Ishikawa (cell line): ENCODE data around the gene ACBD6.

ENCODE experiments used
- CEBPB ChIP-seq: IDR thresholded peaks from 2 replicates; pipeline ENCODE4 v1.6.1; 2012
- CREB1 ChIP-seq: IDR thresholded peaks from 2 replicates; pipeline ENCODE4 v1.6.1; 2012; ENCODE audit warnings: low read depth
- EGR1 ChIP-seq: IDR thresholded peaks from 2 replicates; pipeline ENCODE4 v1.6.1; 2012
- EP300 ChIP-seq: IDR thresholded peaks from 2 replicates; pipeline ENCODE4 v1.6.1; 2012; ENCODE audit warnings: borderline replicate concordance
- FOXM1 ChIP-seq: IDR thresholded peaks from 2 replicates; pipeline ENCODE4 v1.6.1; 2012; ENCODE audit warnings: low read depth, borderline replicate concordance
- NFIC ChIP-seq: IDR thresholded peaks from 2 replicates; pipeline ENCODE4 v1.6.1; 2012
- RAD21 ChIP-seq: IDR thresholded peaks from 2 replicates; pipeline ENCODE4 v1.6.1; 2012; ENCODE audit warnings: low read depth
- TAF1 ChIP-seq: IDR thresholded peaks from 2 replicates; pipeline ENCODE4 v1.6.1; 2012; ENCODE audit warnings: low read depth, mild to moderate bottlenecking
- TCF12 ChIP-seq: IDR thresholded peaks from 2 replicates; pipeline ENCODE4 v1.6.1; 2012; ENCODE audit warnings: low read depth
- TEAD4 ChIP-seq: IDR thresholded peaks from 2 replicates; pipeline ENCODE4 v1.6.1; 2012
- YY1 ChIP-seq: IDR thresholded peaks from 2 replicates; pipeline ENCODE4 v1.6.1; 2012; ENCODE audit warnings: low read depth
- ZBTB7A ChIP-seq: IDR thresholded peaks from 2 replicates; pipeline ENCODE4 v1.6.1; 2012; ENCODE audit warnings: low read depth
- TF ChIP-seq, protein P1 (sequence below): IDR thresholded peaks from 2 replicates; pipeline ENCODE4 v1.6.1; 2012
- TF ChIP-seq, protein P2 (sequence below): IDR thresholded peaks from 2 replicates; pipeline ENCODE4 v1.6.1; 2012
- TF ChIP-seq, protein P3 (sequence below): IDR thresholded peaks from 2 replicates; pipeline ENCODE4 v1.6.1; 2012; ENCODE audit warnings: low read depth, mild to moderate bottlenecking

ACBD6 gene

DNA sequence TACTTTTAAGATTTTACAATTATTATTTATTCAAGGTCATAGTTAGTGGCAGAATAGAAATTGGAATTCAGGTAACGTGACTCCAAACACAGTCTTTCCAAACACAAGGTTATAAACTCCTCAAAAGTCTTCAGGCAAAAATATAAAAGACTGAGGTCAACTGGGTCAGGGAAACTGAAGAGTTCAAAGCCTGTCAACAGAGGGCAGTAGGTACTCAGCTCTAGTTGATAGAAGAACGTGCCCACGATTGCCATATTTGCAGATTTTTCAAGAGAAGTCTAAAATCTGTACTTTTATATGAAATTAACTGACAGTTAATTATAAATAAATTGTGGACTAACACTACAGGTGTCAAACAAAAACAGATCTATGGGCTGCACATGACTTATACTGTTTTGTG, 137.3 kb downstream of the ACBD6 start:
- no peak for TF ChIP-seq NFIC
- TF ChIP-seq RAD21, result peak; percentile 35; the same call in 1 of the 2 replicates
- TF ChIP-seq CREB1, result no peak
- TF ChIP-seq TAF1, result no peak

DNA sequence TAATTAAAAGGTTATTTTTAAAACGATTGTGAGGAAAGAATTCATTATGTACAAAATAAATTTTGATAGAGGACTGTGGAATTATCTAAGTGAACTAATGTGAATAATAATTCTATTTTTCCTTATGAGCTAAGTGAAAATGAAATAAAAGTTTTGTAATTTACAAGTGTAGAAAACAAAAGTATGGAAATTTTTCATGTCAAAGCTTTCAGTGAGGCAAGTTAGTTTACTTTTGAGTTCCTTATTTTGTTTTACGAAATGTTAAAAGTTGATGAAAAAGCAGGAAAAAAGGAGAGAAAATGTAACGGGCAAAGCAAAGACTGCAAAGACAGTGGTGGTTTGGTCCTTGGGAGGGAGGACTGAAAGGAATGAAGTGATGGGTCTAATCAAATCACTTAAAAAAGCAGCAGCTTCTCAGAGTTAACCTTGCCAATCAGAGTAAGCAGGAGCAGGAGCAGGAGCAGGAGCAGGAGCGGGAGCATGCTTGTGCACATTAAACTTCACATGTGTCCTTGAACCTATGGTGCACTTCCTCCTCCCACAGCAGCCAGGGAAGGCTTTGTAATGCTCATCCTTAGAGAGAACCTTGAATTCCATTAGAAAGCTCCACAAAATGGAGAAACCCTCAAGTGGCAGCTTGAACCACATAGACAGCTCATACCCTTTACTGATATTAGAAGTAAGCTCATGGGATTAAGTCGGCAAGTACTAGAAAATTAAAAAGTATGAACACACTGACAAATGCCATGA, 139.0 kb downstream of the ACBD6 start:
- TF ChIP-seq, protein P1, sequence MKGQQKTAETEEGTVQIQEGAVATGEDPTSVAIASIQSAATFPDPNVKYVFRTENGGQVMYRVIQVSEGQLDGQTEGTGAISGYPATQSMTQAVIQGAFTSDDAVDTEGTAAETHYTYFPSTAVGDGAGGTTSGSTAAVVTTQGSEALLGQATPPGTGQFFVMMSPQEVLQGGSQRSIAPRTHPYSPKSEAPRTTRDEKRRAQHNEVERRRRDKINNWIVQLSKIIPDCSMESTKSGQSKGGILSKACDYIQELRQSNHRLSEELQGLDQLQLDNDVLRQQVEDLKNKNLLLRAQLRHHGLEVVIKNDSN, result no peak
- TF ChIP-seq FOXM1 (no peak), EGR1 (no peak), NFIC (no peak), TCF12 (no peak), CREB1 (no peak), EP300 (no peak), TEAD4 (no peak), TAF1 (no peak), ZBTB7A (no peak), CEBPB (no peak), YY1 (no peak), RAD21 (no peak)
- TF ChIP-seq, protein P2, sequence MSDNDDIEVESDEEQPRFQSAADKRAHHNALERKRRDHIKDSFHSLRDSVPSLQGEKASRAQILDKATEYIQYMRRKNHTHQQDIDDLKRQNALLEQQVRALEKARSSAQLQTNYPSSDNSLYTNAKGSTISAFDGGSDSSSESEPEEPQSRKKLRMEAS, result no peak
- TF ChIP-seq, protein P3, sequence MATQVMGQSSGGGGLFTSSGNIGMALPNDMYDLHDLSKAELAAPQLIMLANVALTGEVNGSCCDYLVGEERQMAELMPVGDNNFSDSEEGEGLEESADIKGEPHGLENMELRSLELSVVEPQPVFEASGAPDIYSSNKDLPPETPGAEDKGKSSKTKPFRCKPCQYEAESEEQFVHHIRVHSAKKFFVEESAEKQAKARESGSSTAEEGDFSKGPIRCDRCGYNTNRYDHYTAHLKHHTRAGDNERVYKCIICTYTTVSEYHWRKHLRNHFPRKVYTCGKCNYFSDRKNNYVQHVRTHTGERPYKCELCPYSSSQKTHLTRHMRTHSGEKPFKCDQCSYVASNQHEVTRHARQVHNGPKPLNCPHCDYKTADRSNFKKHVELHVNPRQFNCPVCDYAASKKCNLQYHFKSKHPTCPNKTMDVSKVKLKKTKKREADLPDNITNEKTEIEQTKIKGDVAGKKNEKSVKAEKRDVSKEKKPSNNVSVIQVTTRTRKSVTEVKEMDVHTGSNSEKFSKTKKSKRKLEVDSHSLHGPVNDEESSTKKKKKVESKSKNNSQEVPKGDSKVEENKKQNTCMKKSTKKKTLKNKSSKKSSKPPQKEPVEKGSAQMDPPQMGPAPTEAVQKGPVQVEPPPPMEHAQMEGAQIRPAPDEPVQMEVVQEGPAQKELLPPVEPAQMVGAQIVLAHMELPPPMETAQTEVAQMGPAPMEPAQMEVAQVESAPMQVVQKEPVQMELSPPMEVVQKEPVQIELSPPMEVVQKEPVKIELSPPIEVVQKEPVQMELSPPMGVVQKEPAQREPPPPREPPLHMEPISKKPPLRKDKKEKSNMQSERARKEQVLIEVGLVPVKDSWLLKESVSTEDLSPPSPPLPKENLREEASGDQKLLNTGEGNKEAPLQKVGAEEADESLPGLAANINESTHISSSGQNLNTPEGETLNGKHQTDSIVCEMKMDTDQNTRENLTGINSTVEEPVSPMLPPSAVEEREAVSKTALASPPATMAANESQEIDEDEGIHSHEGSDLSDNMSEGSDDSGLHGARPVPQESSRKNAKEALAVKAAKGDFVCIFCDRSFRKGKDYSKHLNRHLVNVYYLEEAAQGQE, result no peak

DNA sequence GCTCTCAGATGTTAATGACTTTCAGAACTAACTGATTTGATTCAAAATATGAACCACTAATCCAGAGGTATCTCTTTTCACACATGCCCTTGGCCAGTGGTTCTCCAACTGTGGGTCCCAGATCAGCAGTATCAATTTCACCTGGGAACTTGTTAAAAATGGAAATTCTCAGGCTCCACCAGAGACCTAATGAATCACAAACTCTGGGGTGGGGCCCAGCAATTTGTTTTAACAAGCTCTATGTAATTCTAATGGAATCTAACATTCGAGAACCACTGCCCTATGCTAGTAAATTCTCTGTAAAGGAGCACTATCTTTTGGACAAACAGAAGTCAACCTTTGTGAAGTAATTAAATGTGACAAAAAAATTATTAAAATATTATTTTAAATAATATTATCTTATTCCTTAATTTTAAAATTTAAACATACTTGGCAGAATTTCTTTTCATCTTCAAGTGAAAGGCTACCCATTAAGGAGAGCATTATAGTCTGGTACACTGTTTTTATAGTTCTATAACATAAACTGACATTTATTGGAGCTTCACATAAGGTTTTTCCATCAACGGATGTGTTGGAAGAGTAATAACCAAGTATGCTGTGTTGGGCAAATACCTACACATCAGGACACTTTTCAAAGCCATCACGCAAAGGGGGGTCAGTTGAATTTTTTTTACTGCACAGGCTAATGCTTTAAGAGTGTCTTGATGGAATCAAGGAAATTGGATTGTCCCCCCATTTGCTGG, 141.9 kb downstream of the ACBD6 start:
- TF ChIP-seq, protein P3, result no peak
- TF ChIP-seq FOXM1 (no peak), EP300 (no peak), CEBPB (no peak), NFIC (no peak), TCF12 (no peak), CREB1 (no peak), TEAD4 (no peak), YY1 (no peak), RAD21 (no peak), EGR1 (no peak)
- TF ChIP-seq, protein P1, result no peak

DNA sequence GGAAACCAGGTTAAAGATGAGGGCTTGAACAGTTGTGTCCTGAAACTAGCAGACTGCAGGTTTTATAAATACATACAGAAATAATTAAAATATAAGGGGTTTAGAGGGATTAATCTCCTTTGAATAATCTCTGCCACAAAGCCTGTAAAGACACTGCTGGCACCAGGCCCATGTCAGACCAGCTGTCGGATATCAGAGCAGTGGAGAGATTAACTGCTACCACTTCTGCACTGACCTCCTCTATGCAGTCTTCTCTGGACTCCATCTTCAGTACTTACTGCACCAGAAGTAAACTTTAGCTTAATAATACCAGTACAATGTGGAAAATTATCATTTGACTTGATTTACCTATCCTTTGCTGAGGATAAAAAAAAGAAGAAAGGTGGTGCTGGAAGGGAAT, 143.7 kb downstream of the ACBD6 start:
- TF ChIP-seq TAF1 (no peak), TEAD4 (no peak), CREB1 (no peak), NFIC (no peak), EP300 (no peak), TCF12 (no peak), RAD21 (no peak), CEBPB (no peak)
- TF ChIP-seq, protein P3, result no peak
